HepG2 (cell line): ENCODE results near the gene CKM. TPM values are rescaled to one million over a fixed set of nuclear protein-coding genes. Genes with fewer than 3 reads are reported as not detected.

Experiments
- HNF4A ChIP-seq: sonication (generic); formaldehyde crosslinking; IDR thresholded peaks from 2 replicates; pipeline ENCODE4 v1.4.0; 2020; ENCODE audit warnings: missing genetic modification reagents
- RXRB ChIP-seq: IDR thresholded peaks from 2 replicates; pipeline ENCODE4 v1.6.1; 2016; ENCODE audit warnings: borderline replicate concordance, missing genetic modification reagents, missing compliant biosample characterization
- SALL1 ChIP-seq: sonication (generic); formaldehyde crosslinking; IDR thresholded peaks from 2 replicates; pipeline ENCODE4 v1.8.0; 2022; ENCODE audit warnings: mild to moderate bottlenecking, missing genetic modification reagents
- SAP130 ChIP-seq: IDR thresholded peaks from 2 replicates; pipeline ENCODE4 v1.6.1; 2016; ENCODE audit warnings: low read depth
- SMYD3 ChIP-seq: sonication (generic); formaldehyde crosslinking; IDR thresholded peaks from 2 replicates; pipeline ENCODE4 v1.8.1; 2023; ENCODE audit warnings: mild to moderate bottlenecking, missing genetic modification reagents
- ZNF878 ChIP-seq: sonication (generic); formaldehyde crosslinking; IDR thresholded peaks from 2 replicates; pipeline ENCODE4 v1.8.1; 2023; ENCODE audit warnings: mild to moderate bottlenecking, missing genetic modification reagents, moderate library complexity
- ZSCAN30 ChIP-seq: sonication (generic); formaldehyde crosslinking; IDR thresholded peaks from 2 replicates; pipeline ENCODE4 v1.5.0; 2020; ENCODE audit warnings: mild to moderate bottlenecking, missing genetic modification reagents
- polyA plus RNA-seq, 8 experiments: library from polyadenylated mRNA; depleted of rRNA in 3 of 8; stranded (reverse) in 7 of 8; unstranded in 1 of 8; fragments of >200 nt; fragmentation: Illumina TruSeq in 4 of 8; extraction: Trizol in 4 of 8; gene quantifications; 2 replicates each; pipeline versions ENCODE4 v1.2.1 to v1.2.3, GENCODE V29; 2011 to 2016; ENCODE audit warnings: low read depth in 4 of 8, missing spikeins in 1 of 8, mixed read lengths in 1 of 8; ENCODE audit not compliant: insufficient read depth in 1 of 8
- total RNA-seq, 5 experiments: library from RNA; depleted of rRNA; stranded (reverse); fragments of >200 nt; fragmentation: Illumina TruSeq; extraction: Trizol; gene quantifications; 2 replicates each; pipeline ENCODE4 v1.2.3, GENCODE V29; 2016; ENCODE audit warnings: low read depth in 1 of 5
- TF ChIP-seq, protein P1 (sequence below), 2 experiments: sonication (generic) in 1 of 2; formaldehyde crosslinking in 1 of 2; IDR thresholded peaks; 2 replicates each; pipeline versions ENCODE4 v1.5.1 to v1.6.1; 2011 to 2020; ENCODE audit warnings: borderline replicate concordance in 1 of 2, low read depth in 1 of 2, low read length in 1 of 2, mild to moderate bottlenecking in 1 of 2, missing genetic modification reagents in 1 of 2, moderate library complexity in 1 of 2
- TF ChIP-seq, protein P2 (sequence below): IDR thresholded peaks from 2 replicates; pipeline ENCODE4 v1.6.1; 2016
- TF ChIP-seq, protein P3 (sequence below): sonication (generic); formaldehyde crosslinking; conservative IDR thresholded peaks from 2 replicates; pipeline ENCODE4 v1.4.0; 2020; ENCODE audit warnings: mild to moderate bottlenecking, missing genetic modification reagents, moderate library complexity
- TF ChIP-seq, protein P4 (sequence below): sonication (generic); formaldehyde crosslinking; IDR thresholded peaks from 2 replicates; pipeline ENCODE4 v1.5.1; 2020; ENCODE audit warnings: mild to moderate bottlenecking, missing genetic modification reagents, moderate library complexity
- TF ChIP-seq, protein P5 (sequence below): IDR thresholded peaks from 2 replicates; pipeline ENCODE4 v1.4.0; 2020; ENCODE audit warnings: mild to moderate bottlenecking, missing genetic modification reagents

The CKM gene
- total and polyA plus RNA-seq, 2 of the 13 experiments (the other 11 are each of a cell fraction or from before 2014, with no cell fraction given), result 0.54 to 0.80 TPM

DNA sequence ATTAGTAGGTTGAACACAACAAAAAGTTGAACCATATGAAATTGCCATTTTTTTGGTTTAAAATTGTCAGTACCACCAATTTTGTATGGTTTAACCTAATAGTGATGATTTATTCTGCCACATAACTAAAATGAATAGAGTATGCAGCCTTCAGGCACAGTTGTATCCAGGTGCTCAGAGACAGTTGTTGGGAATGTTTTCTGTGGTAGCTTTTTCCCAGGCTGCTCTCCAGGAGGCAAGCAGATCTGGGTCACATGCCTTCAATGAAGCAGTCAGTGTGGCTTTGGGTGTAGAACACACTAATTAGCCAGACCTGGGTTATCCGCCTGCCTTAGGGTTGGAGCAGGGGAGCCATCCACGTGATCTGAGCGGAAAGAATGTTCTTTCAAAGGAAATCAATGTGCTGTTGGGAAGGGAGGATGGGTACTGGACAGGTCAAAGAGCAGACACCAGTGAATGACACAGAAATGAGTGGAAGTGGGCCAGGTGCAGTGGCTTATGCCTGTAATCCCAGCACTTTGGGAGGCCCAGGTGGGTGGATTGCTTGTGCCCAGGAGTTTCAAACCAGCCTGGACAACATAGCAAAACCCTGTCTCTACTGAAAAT is 43.0 kb downstream of the CKM start (continued):
- TF ChIP-seq SMYD3 (CRISPR knock-in tag) (no peak), SALL1 (CRISPR knock-in tag) (peak; percentile 43; the same call in 1 of the 2 replicates), ZNF878 (CRISPR knock-in tag) (no peak), SAP130 (CRISPR knock-in tag) (0 out of 2 replicates have a peak, but pooled peaks have one; percentile 14), RXRB (peak; percentile 25; the same call in 1 of the 2 replicates), HNF4A (CRISPR knock-in tag) (peak; percentile 54), ZSCAN30 (no peak)
- TF ChIP-seq, protein P1, sequence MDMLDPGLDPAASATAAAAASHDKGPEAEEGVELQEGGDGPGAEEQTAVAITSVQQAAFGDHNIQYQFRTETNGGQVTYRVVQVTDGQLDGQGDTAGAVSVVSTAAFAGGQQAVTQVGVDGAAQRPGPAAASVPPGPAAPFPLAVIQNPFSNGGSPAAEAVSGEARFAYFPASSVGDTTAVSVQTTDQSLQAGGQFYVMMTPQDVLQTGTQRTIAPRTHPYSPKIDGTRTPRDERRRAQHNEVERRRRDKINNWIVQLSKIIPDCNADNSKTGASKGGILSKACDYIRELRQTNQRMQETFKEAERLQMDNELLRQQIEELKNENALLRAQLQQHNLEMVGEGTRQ (IDR thresholded peaks at IDR 0.05; ENCODE audit: low read depth, low read length), result no peak
- TF ChIP-seq, protein P1 (CRISPR knock-in tag; IDR thresholded peaks at IDR 0.05; ENCODE audit: borderline replicate concordance), result peak; percentile 59; the same call in 1 of the 2 replicates
- TF ChIP-seq, protein P2, sequence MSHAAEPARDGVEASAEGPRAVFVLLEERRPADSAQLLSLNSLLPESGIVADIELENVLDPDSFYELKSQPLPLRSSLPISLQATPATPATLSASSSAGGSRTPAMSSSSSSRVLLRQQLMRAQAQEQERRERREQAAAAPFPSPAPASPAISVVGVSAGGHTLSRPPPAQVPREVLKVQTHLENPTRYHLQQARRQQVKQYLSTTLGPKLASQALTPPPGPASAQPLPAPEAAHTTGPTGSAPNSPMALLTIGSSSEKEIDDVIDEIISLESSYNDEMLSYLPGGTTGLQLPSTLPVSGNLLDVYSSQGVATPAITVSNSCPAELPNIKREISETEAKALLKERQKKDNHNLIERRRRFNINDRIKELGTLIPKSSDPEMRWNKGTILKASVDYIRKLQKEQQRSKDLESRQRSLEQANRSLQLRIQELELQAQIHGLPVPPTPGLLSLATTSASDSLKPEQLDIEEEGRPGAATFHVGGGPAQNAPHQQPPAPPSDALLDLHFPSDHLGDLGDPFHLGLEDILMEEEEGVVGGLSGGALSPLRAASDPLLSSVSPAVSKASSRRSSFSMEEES (CRISPR knock-in tag), result peak; percentile 60; the same call in 1 of the 2 replicates
- TF ChIP-seq, protein P3, sequence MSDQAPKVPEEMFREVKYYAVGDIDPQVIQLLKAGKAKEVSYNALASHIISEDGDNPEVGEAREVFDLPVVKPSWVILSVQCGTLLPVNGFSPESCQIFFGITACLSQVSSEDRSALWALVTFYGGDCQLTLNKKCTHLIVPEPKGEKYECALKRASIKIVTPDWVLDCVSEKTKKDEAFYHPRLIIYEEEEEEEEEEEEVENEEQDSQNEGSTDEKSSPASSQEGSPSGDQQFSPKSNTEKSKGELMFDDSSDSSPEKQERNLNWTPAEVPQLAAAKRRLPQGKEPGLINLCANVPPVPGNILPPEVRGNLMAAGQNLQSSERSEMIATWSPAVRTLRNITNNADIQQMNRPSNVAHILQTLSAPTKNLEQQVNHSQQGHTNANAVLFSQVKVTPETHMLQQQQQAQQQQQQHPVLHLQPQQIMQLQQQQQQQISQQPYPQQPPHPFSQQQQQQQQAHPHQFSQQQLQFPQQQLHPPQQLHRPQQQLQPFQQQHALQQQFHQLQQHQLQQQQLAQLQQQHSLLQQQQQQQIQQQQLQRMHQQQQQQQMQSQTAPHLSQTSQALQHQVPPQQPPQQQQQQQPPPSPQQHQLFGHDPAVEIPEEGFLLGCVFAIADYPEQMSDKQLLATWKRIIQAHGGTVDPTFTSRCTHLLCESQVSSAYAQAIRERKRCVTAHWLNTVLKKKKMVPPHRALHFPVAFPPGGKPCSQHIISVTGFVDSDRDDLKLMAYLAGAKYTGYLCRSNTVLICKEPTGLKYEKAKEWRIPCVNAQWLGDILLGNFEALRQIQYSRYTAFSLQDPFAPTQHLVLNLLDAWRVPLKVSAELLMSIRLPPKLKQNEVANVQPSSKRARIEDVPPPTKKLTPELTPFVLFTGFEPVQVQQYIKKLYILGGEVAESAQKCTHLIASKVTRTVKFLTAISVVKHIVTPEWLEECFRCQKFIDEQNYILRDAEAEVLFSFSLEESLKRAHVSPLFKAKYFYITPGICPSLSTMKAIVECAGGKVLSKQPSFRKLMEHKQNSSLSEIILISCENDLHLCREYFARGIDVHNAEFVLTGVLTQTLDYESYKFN (CRISPR knock-in tag), result peak; percentile 51
- TF ChIP-seq, protein P4, sequence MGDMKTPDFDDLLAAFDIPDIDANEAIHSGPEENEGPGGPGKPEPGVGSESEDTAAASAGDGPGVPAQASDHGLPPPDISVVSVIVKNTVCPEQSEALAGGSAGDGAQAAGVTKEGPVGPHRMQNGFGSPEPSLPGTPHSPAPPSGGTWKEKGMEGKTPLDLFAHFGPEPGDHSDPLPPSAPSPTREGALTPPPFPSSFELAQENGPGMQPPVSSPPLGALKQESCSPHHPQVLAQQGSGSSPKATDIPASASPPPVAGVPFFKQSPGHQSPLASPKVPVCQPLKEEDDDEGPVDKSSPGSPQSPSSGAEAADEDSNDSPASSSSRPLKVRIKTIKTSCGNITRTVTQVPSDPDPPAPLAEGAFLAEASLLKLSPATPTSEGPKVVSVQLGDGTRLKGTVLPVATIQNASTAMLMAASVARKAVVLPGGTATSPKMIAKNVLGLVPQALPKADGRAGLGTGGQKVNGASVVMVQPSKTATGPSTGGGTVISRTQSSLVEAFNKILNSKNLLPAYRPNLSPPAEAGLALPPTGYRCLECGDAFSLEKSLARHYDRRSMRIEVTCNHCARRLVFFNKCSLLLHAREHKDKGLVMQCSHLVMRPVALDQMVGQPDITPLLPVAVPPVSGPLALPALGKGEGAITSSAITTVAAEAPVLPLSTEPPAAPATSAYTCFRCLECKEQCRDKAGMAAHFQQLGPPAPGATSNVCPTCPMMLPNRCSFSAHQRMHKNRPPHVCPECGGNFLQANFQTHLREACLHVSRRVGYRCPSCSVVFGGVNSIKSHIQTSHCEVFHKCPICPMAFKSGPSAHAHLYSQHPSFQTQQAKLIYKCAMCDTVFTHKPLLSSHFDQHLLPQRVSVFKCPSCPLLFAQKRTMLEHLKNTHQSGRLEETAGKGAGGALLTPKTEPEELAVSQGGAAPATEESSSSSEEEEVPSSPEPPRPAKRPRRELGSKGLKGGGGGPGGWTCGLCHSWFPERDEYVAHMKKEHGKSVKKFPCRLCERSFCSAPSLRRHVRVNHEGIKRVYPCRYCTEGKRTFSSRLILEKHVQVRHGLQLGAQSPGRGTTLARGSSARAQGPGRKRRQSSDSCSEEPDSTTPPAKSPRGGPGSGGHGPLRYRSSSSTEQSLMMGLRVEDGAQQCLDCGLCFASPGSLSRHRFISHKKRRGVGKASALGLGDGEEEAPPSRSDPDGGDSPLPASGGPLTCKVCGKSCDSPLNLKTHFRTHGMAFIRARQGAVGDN (CRISPR knock-in tag), result peak; percentile 45; the same call in 1 of the 2 replicates
- TF ChIP-seq, protein P5, sequence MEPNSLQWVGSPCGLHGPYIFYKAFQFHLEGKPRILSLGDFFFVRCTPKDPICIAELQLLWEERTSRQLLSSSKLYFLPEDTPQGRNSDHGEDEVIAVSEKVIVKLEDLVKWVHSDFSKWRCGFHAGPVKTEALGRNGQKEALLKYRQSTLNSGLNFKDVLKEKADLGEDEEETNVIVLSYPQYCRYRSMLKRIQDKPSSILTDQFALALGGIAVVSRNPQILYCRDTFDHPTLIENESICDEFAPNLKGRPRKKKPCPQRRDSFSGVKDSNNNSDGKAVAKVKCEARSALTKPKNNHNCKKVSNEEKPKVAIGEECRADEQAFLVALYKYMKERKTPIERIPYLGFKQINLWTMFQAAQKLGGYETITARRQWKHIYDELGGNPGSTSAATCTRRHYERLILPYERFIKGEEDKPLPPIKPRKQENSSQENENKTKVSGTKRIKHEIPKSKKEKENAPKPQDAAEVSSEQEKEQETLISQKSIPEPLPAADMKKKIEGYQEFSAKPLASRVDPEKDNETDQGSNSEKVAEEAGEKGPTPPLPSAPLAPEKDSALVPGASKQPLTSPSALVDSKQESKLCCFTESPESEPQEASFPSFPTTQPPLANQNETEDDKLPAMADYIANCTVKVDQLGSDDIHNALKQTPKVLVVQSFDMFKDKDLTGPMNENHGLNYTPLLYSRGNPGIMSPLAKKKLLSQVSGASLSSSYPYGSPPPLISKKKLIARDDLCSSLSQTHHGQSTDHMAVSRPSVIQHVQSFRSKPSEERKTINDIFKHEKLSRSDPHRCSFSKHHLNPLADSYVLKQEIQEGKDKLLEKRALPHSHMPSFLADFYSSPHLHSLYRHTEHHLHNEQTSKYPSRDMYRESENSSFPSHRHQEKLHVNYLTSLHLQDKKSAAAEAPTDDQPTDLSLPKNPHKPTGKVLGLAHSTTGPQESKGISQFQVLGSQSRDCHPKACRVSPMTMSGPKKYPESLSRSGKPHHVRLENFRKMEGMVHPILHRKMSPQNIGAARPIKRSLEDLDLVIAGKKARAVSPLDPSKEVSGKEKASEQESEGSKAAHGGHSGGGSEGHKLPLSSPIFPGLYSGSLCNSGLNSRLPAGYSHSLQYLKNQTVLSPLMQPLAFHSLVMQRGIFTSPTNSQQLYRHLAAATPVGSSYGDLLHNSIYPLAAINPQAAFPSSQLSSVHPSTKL (CRISPR knock-in tag), result 0 out of 2 replicates have a peak, but pooled peaks have one; percentile 20
